HEK293 (cell line): ENCODE data around the gene TMEM255B.
A peak's percentile ranks its signal among the peaks of the same experiment; 100 is the strongest.

Experiments
- BCL11A ChIP-seq: fragments of 450-650 bp; formaldehyde crosslinking; IDR thresholded peaks from 2 replicates; pipeline ENCODE4 v1.5.1; 2016; ENCODE audit warnings: low read depth, missing biosample characterization, missing genetic modification characterization
- IKZF3 ChIP-seq: fragments of 450-650 bp; IDR thresholded peaks from 2 replicates; pipeline ENCODE4 v1.5.0; 2018; ENCODE audit warnings: missing biosample characterization, mild to moderate bottlenecking, missing genetic modification characterization, moderate library complexity
- KLF9 ChIP-seq: fragments of 450-650 bp; formaldehyde crosslinking; IDR thresholded peaks from 2 replicates; pipeline ENCODE4 v1.5.1; 2016; ENCODE audit warnings: missing biosample characterization, missing genetic modification characterization, low read depth
- PATZ1 ChIP-seq: fragments of 450-650 bp; formaldehyde crosslinking; IDR thresholded peaks from 2 replicates; pipeline ENCODE4 v1.5.1; 2016; ENCODE audit warnings: missing biosample characterization, missing genetic modification characterization
- PRDM10 ChIP-seq: fragments of 450-650 bp; formaldehyde crosslinking; IDR thresholded peaks from 2 replicates; pipeline ENCODE4 v1.5.1; 2016; ENCODE audit warnings: missing biosample characterization, missing genetic modification characterization
- PRDM4 ChIP-seq: fragments of 450-650 bp; formaldehyde crosslinking; IDR thresholded peaks from 2 replicates; pipeline ENCODE4 v1.5.1; 2017; ENCODE audit warnings: missing biosample characterization, missing genetic modification characterization
- REST ChIP-seq: fragments of 450-650 bp; formaldehyde crosslinking; IDR thresholded peaks from 2 replicates; pipeline ENCODE4 v1.5.1; 2016; ENCODE audit warnings: missing biosample characterization, missing genetic modification characterization
- ZBTB10 ChIP-seq: fragments of 450-650 bp; formaldehyde crosslinking; IDR thresholded peaks from 2 replicates; pipeline ENCODE4 v1.5.1; 2016; ENCODE audit warnings: missing biosample characterization, missing genetic modification characterization
- ZBTB17 ChIP-seq: fragments of 450-650 bp; formaldehyde crosslinking; IDR thresholded peaks from 2 replicates; pipeline ENCODE4 v1.5.1; 2016; ENCODE audit warnings: missing biosample characterization, missing genetic modification characterization
- ZBTB21 ChIP-seq: fragments of 450-650 bp; formaldehyde crosslinking; IDR thresholded peaks from 2 replicates; pipeline ENCODE4 v1.5.1; 2017; ENCODE audit warnings: missing biosample characterization, missing genetic modification characterization
- ZBTB7A ChIP-seq: fragments of 450-650 bp; formaldehyde crosslinking; IDR thresholded peaks from 2 replicates; pipeline ENCODE4 v1.5.1; 2016; ENCODE audit warnings: low read depth, missing biosample characterization, missing genetic modification characterization
- ZFP3 ChIP-seq: fragments of 450-650 bp; formaldehyde crosslinking; IDR thresholded peaks from 2 replicates; pipeline ENCODE4 v1.5.1; 2016; ENCODE audit warnings: low read depth, missing biosample characterization, missing genetic modification characterization
- ZNF10 ChIP-seq: fragments of 450-650 bp; formaldehyde crosslinking; IDR thresholded peaks from 2 replicates; pipeline ENCODE4 v1.5.1; 2017; ENCODE audit warnings: missing biosample characterization, missing genetic modification characterization
- ZNF596 ChIP-seq: fragments of 450-650 bp; IDR thresholded peaks from 2 replicates; pipeline ENCODE4 v1.5.0; 2018; ENCODE audit warnings: missing biosample characterization, mild to moderate bottlenecking, missing genetic modification characterization, moderate library complexity
- ZNF623 ChIP-seq: fragments of 450-650 bp; formaldehyde crosslinking; IDR thresholded peaks from 2 replicates; pipeline ENCODE4 v1.5.1; 2016; ENCODE audit warnings: missing biosample characterization, missing genetic modification characterization
- ZNF768 ChIP-seq: fragments of 450-650 bp; formaldehyde crosslinking; IDR thresholded peaks from 2 replicates; pipeline ENCODE4 v1.5.1; 2018; ENCODE audit warnings: missing biosample characterization, mild to moderate bottlenecking, missing genetic modification characterization
- ZSCAN4 ChIP-seq: fragments of 450-650 bp; formaldehyde crosslinking; IDR thresholded peaks from 2 replicates; pipeline ENCODE4 v1.5.1; 2017; ENCODE audit warnings: missing biosample characterization, missing genetic modification characterization
- TF ChIP-seq, protein P1 (sequence below): fragments of 450-650 bp; formaldehyde crosslinking; IDR thresholded peaks from 2 replicates; pipeline ENCODE4 v1.5.1; 2016; ENCODE audit warnings: missing biosample characterization, missing genetic modification characterization
- TF ChIP-seq, protein P2 (sequence below): fragments of 450-650 bp; formaldehyde crosslinking; IDR thresholded peaks from 2 replicates; pipeline ENCODE4 v1.5.1; 2017; ENCODE audit warnings: missing biosample characterization, missing genetic modification characterization

TMEM255B gene

DNA sequence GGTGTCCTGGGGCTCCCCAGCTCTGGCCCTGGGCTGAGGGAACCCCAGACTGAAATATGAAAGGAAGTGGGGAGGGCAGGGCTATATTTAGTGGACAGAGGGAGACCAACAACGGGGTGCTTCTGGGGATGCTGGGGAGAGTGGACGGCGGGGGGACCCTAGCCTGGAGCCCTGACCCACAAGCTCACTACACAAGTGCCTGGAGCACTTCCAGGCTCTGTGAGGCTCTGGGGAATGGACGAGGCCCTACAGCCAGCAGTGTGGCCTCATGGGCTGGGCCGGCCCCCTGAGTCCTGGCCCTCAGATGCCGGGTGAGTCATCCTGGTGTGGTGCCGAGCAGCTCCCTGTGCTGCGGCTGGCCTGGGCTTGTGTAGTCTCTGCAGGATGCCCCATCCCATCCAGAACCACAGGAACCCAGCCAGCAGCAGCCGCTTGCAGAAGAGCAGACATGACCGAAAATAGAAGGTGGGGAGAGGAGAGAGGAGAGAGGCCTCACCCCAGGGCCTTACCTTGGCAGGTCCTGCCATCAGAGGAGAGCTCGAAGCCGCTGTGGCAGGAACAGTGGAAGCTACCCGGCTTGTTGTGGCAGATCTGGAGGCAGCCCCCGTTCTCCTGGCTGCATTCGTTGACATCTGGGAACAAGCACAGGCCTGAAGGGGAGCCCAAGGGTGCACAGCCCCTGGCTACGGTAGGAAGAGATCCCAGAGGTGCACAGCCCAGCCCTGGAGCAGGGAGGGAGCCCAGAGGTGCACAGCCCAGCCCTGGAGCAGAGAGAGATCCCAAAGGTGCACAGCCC is 78.7 kb downstream of the TMEM255B start (continued):
- TF ChIP-seq ZNF10 (tag by site-specific recombination) (no peak), KLF9 (tag by site-specific recombination) (peak; percentile 30; the same call in 1 of the 2 replicates), ZBTB17 (tag by site-specific recombination) (peak; percentile 98), ZBTB21 (tag by site-specific recombination) (no peak), PATZ1 (tag by site-specific recombination) (peak; percentile 86), ZFP3 (no peak), PRDM10 (tag by site-specific recombination) (peak; percentile 55), REST (tag by site-specific recombination) (peak; percentile 73; the same call in 1 of the 2 replicates), ZSCAN4 (0 out of 2 replicates have a peak, but pooled peaks have one; percentile 24), ZBTB10 (tag by site-specific recombination) (peak; percentile 89), IKZF3 (tag by site-specific recombination) (peak; percentile 65), ZNF623 (tag by site-specific recombination) (no peak), ZBTB7A (peak; percentile 74), ZNF596 (tag by site-specific recombination) (no peak), ZNF768 (tag by site-specific recombination) (no peak), PRDM4 (tag by site-specific recombination) (peak; percentile 7; the same call in 1 of the 2 replicates), BCL11A (no peak)
- TF ChIP-seq, protein P1, sequence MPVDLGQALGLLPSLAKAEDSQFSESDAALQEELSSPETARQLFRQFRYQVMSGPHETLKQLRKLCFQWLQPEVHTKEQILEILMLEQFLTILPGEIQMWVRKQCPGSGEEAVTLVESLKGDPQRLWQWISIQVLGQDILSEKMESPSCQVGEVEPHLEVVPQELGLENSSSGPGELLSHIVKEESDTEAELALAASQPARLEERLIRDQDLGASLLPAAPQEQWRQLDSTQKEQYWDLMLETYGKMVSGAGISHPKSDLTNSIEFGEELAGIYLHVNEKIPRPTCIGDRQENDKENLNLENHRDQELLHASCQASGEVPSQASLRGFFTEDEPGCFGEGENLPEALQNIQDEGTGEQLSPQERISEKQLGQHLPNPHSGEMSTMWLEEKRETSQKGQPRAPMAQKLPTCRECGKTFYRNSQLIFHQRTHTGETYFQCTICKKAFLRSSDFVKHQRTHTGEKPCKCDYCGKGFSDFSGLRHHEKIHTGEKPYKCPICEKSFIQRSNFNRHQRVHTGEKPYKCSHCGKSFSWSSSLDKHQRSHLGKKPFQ (tag by site-specific recombination), result no peak
- TF ChIP-seq, protein P2, sequence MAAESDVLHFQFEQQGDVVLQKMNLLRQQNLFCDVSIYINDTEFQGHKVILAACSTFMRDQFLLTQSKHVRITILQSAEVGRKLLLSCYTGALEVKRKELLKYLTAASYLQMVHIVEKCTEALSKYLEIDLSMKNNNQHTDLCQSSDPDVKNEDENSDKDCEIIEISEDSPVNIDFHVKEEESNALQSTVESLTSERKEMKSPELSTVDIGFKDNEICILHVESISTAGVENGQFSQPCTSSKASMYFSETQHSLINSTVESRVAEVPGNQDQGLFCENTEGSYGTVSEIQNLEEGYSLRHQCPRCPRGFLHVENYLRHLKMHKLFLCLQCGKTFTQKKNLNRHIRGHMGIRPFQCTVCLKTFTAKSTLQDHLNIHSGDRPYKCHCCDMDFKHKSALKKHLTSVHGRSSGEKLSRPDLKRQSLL (tag by site-specific recombination), result 0 out of 2 replicates have a peak, but pooled peaks have one; percentile 55
